H9 (cell line): ENCODE measurements around the gene FAM241A. TPM values are rescaled to one million over a fixed set of nuclear protein-coding genes. Genes with fewer than 3 reads are reported as not detected.

ENCODE experiments used
- DNase-seq: peaks from one replicate; pipeline ENCODE4 v3.0.0-alpha.2; 2017
- H2AFZ ChIP-seq: one replicate; pipeline ENCODE4 v1.6.1; 2013; ENCODE audit warnings: mild to moderate bottlenecking, low read length, control low read depth, moderate library complexity
- H2AK5ac ChIP-seq: 2 replicates; pipeline ENCODE4 v1.6.1; 2013; ENCODE audit warnings: low read length, control low read depth, mixed read lengths; ENCODE audit not compliant: insufficient read length
- H2BK120ac ChIP-seq: one replicate; pipeline ENCODE4 v1.6.1; 2013; ENCODE audit warnings: low read depth, mild to moderate bottlenecking, low read length, control low read depth, inconsistent platforms; ENCODE audit not compliant: poor library complexity, severe bottlenecking
- H2BK12ac ChIP-seq: 2 replicates; pipeline ENCODE4 v1.6.1; 2013; ENCODE audit warnings: low read length, control low read depth, mixed read lengths, low read depth; ENCODE audit not compliant: insufficient read length
- H2BK15ac ChIP-seq: 2 replicates; pipeline ENCODE4 v1.6.1; 2013; ENCODE audit warnings: low read depth, low read length, control low read depth
- H2BK20ac ChIP-seq: one replicate; pipeline ENCODE4 v1.6.1; 2013; ENCODE audit warnings: low read depth, mild to moderate bottlenecking, low read length, control low read depth, inconsistent platforms; ENCODE audit not compliant: poor library complexity, severe bottlenecking
- H2BK5ac ChIP-seq: 2 replicates; pipeline ENCODE4 v1.6.1; 2013; ENCODE audit warnings: low read length, control low read depth, mixed read lengths; ENCODE audit not compliant: insufficient read length
- H3K14ac ChIP-seq: 2 replicates; pipeline ENCODE4 v1.6.1; 2013; ENCODE audit warnings: low read length, control low read depth; ENCODE audit not compliant: insufficient read depth
- H3K18ac ChIP-seq: 2 replicates; pipeline ENCODE4 v1.6.1; 2013; ENCODE audit warnings: low read depth, mild to moderate bottlenecking, mixed read lengths, low read length, control low read depth; ENCODE audit not compliant: insufficient read length
- H3K23ac ChIP-seq: 2 replicates; pipeline ENCODE4 v1.6.1; 2013; ENCODE audit warnings: low read length, control low read depth, mixed read lengths, low read depth; ENCODE audit not compliant: insufficient read length
- H3K23me2 ChIP-seq: 2 replicates; pipeline ENCODE4 v1.6.1; 2013; ENCODE audit warnings: low read depth, mild to moderate bottlenecking, mixed read lengths, low read length, control low read depth; ENCODE audit not compliant: insufficient read length, poor library complexity, severe bottlenecking
- H3K27ac ChIP-seq: 2 replicates; pipeline ENCODE4 v1.5.1; 2013; ENCODE audit warnings: low read length, control low read depth, mixed read lengths, low read depth; ENCODE audit not compliant: insufficient read length
- H3K27me3 ChIP-seq: 2 replicates; pipeline ENCODE4 v1.6.1; 2013; ENCODE audit warnings: low read length, control low read depth, inconsistent platforms; ENCODE audit not compliant: insufficient read depth
- H3K4ac ChIP-seq: 2 replicates; pipeline ENCODE4 v1.6.1; 2013; ENCODE audit warnings: low read depth, mild to moderate bottlenecking, control low read depth, inconsistent platforms, low read length, moderate library complexity
- H3K4me1 ChIP-seq: 2 replicates; pipeline ENCODE4 v1.6.1; 2013; ENCODE audit warnings: low read length, control low read depth, inconsistent platforms; ENCODE audit not compliant: insufficient read depth
- H3K4me2 ChIP-seq: 2 replicates; pipeline ENCODE4 v1.6.1; 2013; ENCODE audit warnings: low read length, control low read depth, mixed read lengths; ENCODE audit not compliant: insufficient read length, insufficient read depth
- H3K56ac ChIP-seq: 2 replicates; pipeline ENCODE4 v1.6.1; 2013; ENCODE audit warnings: low read depth, mild to moderate bottlenecking, mixed read lengths, low read length, control low read depth; ENCODE audit not compliant: insufficient read length
- H3K79me1 ChIP-seq: 2 replicates; pipeline ENCODE4 v1.6.1; 2013; ENCODE audit warnings: low read depth, mild to moderate bottlenecking, moderate library complexity, low read length, control low read depth, inconsistent platforms; ENCODE audit not compliant: insufficient read depth, poor library complexity, severe bottlenecking
- H3K79me2 ChIP-seq: 2 replicates; pipeline ENCODE4 v1.6.1; 2013; ENCODE audit warnings: low read length, control low read depth, inconsistent platforms; ENCODE audit not compliant: insufficient read depth
- H3K9ac ChIP-seq: 2 replicates; pipeline ENCODE4 v1.6.1; 2013; ENCODE audit warnings: low read length, control low read depth, mixed read lengths; ENCODE audit not compliant: insufficient read length; ENCODE audit errors: extremely low read depth
- H3K9me3 ChIP-seq: one replicate; pipeline ENCODE4 v1.6.1; 2013; ENCODE audit warnings: low read depth, low read length, inconsistent platforms; ENCODE audit not compliant: control insufficient read depth
- H3T11ph ChIP-seq: one replicate; pipeline ENCODE4 v1.6.1; 2013; ENCODE audit warnings: mild to moderate bottlenecking, low read length, control low read depth, inconsistent platforms
- H4K20me1 ChIP-seq: one replicate; pipeline ENCODE4 v1.6.1; 2013; ENCODE audit not compliant: control insufficient read depth, insufficient read length, insufficient read depth
- H4K5ac ChIP-seq: 2 replicates; pipeline ENCODE4 v1.6.1; 2013; ENCODE audit warnings: low read depth, mild to moderate bottlenecking, mixed read lengths, low read length, control low read depth; ENCODE audit not compliant: insufficient read length
- H4K8ac ChIP-seq: replicated peaks from 2 replicates; pipeline ENCODE4 v1.6.1; 2013; ENCODE audit warnings: low read length, control low read depth, mixed read lengths, low read depth; ENCODE audit not compliant: insufficient read length
- H4K91ac ChIP-seq: 2 replicates; pipeline ENCODE4 v1.6.1; 2013; ENCODE audit warnings: low read depth, mild to moderate bottlenecking, moderate library complexity, mixed read lengths, low read length, control low read depth; ENCODE audit not compliant: insufficient read length
- H3K27ac Mint-ChIP-seq, 3 experiments: 2 replicates in 2 of 3; 3 replicates in 1 of 3; pipeline ENCODE4 v1.8.0; 2020 to 2021; ENCODE audit warnings: mixed read lengths in 3 of 3, mild to moderate bottlenecking in 1 of 3, moderate library complexity in 1 of 3
- H3K27me3 Mint-ChIP-seq: 2 replicates; pipeline ENCODE4 v1.8.0; 2021; ENCODE audit warnings: low read depth, mild to moderate bottlenecking, moderate library complexity, mixed read lengths
- H3K36me3 Mint-ChIP-seq, 3 experiments: 2 replicates in 2 of 3; 3 replicates in 1 of 3; pipeline ENCODE4 v1.8.0; 2020 to 2021; ENCODE audit warnings: low read depth in 3 of 3, mixed read lengths in 3 of 3; ENCODE audit not compliant: insufficient read depth in 1 of 3
- H3K4me1 Mint-ChIP-seq, 2 experiments: 2 replicates each; pipeline ENCODE4 v1.8.0; 2020; ENCODE audit warnings: mixed read lengths in 2 of 2
- H3K4me3 Mint-ChIP-seq, 2 experiments: 2 replicates in 1 of 2; 3 replicates in 1 of 2; pipeline ENCODE4 v1.8.0; 2020 to 2021; ENCODE audit warnings: mild to moderate bottlenecking in 2 of 2, mixed read lengths in 2 of 2, moderate library complexity in 1 of 2
- H3K9me3 Mint-ChIP-seq, 2 experiments: 2 replicates in 1 of 2; 3 replicates in 1 of 2; pipeline ENCODE4 v1.8.0; 2020; ENCODE audit warnings: mild to moderate bottlenecking in 2 of 2, mixed read lengths in 2 of 2, moderate library complexity in 1 of 2
- WGBS: extraction: QIAGEN DNeasy Blood & Tissue Kit; methylation state at CpG from one replicate; pipeline ENCODE4 v1.1.7; 2013; ENCODE audit warnings: missing lambda C conversion rate, low lambda C conversion rate, mixed read lengths; ENCODE audit not compliant: insufficient read length; ENCODE audit errors: extremely low coverage; 5-methylcytosine and 5-hydroxymethylcytosine counted together
- total RNA-seq: library from RNA; stranded (reverse); gene quantifications from 2 replicates; pipeline ENCODE4 v1.2.1, GENCODE V29; 2021
- TF ChIP-seq, protein P1 (sequence below): fragments of 200-600 bp; sonication (generic); conservative IDR thresholded peaks from 3 replicates; pipeline ENCODE4 v1.8.0; 2021; ENCODE audit warnings: antibody characterized with exemption, mild to moderate bottlenecking

The FAM241A gene
- total RNA-seq, 1 experiment from 2014 or later = 0.13 TPM

DNA sequence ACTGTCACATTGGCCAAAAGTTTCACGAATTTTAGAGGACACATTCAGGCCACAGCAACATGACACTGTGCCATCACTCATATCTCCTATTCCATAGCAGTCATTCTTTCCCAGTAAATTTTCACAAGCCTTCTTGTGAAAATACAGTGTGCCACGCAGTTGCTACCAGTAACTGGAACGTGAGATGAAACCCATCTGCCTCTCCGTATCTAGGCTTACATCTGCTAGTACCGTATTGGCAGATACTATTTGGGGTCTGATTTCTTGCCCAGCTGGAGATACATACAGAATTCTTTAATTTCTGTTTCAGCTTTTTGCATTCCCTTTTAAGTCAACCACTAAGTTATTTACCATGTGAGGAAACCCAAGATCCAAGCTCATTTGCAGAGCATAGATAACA, 8.7 kb upstream of the FAM241A start:
- Histone ChIP-seq H3K79me2 (no peaks in the 10 kb centered on the region), H3K9me3 (no peaks in the 10 kb centered on the region), H2BK120ac (no peak overlapping the region), H3K27ac (no peak overlapping the region), H4K20me1 (no peaks in the 10 kb centered on the region), H2BK15ac (no peak overlapping the region), H3K18ac (no peak overlapping the region), H2BK5ac (no peak overlapping the region), H2AFZ (no peak overlapping the region), H2BK12ac (no peak overlapping the region), H4K91ac (no peak overlapping the region), H2BK20ac (no peak overlapping the region), H2AK5ac (no peak overlapping the region), H3T11ph (no peak overlapping the region), H3K23ac (no peak overlapping the region), H3K9ac (no peak overlapping the region), H4K5ac (no peak overlapping the region), H3K4ac (no peak overlapping the region), H3K23me2 (no peaks in the 10 kb centered on the region), H3K79me1 (no peaks in the 10 kb centered on the region), H3K27me3 (no peaks in the 10 kb centered on the region), H3K56ac (no peak overlapping the region), H3K4me1 (no peaks in the 10 kb centered on the region), H3K4me2 (no peak overlapping the region), H3K14ac (no peak overlapping the region), H4K8ac (no peak overlapping the region)
- no CpG with 5 or more reads among the region's 5 CpGs for WGBS
- Mint-ChIP-seq H3K27me3 (peaks cover 2% of the 10 kb centered on the region; the same call in 1 of the 2 replicates), H3K36me3 (no peaks in the 10 kb centered on the region), H3K4me3 (no peak overlapping the region), H3K9me3 (peaks cover 0 to 2% of the 10 kb centered on the region in 2 experiments; a peak in 1 of 5 replicates), H3K27ac (no peak overlapping the region), H3K4me1 (no peaks in the 10 kb centered on the region)
- DNase-seq = no peak
- TF ChIP-seq, protein P1, sequence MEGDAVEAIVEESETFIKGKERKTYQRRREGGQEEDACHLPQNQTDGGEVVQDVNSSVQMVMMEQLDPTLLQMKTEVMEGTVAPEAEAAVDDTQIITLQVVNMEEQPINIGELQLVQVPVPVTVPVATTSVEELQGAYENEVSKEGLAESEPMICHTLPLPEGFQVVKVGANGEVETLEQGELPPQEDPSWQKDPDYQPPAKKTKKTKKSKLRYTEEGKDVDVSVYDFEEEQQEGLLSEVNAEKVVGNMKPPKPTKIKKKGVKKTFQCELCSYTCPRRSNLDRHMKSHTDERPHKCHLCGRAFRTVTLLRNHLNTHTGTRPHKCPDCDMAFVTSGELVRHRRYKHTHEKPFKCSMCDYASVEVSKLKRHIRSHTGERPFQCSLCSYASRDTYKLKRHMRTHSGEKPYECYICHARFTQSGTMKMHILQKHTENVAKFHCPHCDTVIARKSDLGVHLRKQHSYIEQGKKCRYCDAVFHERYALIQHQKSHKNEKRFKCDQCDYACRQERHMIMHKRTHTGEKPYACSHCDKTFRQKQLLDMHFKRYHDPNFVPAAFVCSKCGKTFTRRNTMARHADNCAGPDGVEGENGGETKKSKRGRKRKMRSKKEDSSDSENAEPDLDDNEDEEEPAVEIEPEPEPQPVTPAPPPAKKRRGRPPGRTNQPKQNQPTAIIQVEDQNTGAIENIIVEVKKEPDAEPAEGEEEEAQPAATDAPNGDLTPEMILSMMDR = no peak
